NCI-H187 (cell line): ENCODE results near the gene TERT.

Experiments used
- DNase-seq, 2 experiments: peaks; one replicate each; lab custom pipeline; 2025; lab: John Stamatoyannopoulos, UW

Gene TERT

DNA sequence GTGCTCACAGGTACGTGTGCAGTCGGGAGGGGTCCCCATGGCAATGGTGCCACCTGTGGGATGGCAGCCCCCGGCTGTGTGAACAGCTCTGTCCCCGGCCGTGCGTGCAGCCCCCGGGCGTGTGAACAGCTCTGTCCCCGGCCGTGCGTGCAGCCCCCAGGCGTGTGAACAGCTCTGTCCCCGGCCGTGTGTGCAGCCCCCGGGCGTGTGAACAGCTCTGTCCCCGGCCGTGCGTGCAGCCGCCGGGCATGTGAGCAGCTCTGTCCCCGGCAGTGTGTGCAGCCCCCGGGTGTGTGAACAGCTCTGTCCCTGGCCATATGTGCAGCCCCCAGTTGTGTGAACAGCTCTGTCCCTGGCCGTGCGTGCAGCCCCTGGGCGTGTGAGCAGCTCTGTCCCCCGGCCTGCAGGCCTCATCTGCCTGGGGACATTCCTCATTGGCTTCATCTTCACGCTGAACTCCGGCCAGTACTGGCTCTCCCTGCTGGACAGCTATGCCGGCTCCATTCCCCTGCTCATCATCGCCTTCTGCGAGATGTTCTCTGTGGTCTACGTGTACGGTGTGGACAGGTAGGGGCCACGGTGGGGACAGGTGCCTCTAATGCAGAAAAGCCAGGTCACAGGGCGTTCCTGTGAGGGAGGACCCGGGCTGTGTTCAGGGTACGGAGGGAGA lies 75.6 kb downstream of the TERT start:
- DNase-seq = no peak

DNA sequence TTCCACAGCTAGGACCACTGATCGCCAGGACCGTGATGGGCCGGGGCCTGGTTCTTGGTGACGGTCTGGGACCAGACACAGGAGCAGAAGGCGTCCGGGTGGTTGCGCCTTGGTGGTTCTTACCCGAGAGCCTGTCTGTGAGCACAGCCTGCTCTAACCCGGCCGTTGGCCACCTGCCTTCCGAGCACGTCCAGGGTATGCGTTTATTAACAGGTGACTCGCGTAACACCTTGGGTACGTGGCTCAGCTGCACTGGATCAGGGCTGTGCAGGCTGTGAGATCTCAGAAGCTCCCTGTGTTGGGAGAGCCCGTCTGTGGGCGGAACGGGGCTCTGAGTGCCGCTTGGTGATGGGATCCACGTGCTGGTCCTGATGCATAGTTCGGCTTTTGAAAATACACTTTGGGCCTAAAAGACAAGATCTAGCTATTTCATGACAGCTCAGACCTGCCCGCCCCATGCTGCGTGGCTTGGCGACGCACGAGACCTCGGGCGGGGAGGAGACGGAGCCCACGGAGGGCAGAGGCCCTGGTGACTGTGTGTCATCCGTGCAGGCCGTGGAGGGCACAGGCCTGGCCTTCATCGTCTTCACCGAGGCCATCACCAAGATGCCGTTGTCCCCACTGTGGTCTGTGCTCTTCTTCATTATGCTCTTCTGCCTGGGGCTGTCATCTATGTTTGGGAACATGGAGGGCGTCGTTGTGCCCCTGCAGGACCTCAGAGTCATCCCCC lies 76.4 kb downstream of the TERT start:
- DNase-seq = no peak

DNA sequence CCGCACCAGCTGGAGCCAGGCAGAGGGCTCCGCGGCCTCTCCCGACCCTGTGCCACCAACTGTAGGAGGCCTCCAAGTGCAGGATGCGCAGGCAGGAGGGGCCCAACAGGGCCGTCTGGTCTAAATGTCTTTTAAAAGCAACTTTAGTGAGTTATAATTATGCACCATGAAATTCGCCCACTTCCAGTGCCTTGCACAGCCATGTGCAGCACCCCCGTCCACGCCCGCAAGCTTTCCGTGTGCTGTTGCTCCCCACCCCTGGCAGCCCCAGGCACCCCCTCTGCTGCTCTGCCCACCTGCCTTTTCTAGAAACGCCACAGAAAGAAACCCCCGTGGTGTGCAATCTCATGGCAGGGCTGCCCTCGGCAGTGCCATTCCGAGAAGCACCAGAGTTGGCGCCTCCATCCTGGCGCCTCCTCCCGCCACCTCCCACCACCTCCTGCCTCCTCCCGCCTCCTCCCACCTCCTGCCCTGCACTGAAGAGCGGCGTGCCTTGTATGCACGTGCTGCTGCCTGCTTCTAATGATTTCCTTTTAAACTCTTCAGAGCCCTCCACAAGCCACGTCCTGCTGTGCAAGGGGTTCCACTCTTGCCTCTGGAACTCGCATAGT lies 77.2 kb downstream of the TERT start:
- no peak for DNase-seq

DNA sequence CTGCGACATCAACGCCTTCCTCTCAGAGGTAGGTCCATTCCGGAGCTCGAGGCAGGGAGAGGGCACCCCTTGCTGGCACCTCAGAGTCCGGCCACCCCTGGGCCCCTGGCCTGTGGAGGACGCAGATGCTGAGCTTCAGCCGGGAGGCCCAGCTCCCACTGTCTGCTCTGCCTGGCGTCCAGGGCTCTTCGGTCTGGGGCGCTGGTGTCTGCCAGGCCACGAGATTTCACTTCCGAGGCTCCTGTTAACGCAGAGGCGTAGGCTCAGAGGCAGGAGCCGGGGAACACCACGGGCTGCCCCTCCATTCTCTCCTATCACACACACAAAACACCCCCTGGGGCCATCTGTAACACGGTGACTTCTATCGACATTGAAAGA lies 78.0 kb downstream of the TERT start:
- DNase-seq = no peak

DNA sequence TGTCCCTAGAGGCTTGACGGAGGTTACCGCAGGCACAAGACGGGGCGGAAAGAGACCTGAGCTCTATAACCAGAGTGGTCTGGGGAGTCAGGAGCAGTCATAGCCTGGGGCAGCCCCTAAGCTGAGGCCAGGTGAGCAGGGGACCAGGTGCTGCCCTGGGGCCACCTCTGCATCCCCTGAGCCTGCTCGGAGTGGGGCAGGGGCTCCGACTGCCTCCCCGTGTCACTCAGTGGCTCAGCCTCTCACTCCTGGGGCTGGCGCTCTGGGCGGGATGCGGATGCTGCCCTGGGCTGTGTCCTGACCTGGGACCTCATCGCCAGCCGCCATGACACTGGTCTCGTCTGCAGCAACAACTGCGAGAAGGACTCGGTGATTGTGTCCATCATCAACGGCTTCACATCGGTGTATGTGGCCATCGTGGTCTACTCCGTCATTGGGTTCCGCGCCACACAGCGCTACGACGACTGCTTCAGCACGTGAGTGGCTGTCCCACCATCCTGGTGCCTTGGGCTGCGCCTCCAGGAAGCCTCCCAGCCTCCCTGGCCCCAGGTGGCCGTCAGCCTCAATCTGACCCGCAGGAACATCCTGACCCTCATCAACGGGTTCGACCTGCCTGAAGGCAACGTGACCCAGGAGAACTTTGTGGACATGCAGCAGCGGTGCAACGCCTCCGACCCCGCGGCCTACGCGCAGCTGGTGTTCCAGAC lies 78.5 kb downstream of the TERT start:
- no peak for DNase-seq

DNA sequence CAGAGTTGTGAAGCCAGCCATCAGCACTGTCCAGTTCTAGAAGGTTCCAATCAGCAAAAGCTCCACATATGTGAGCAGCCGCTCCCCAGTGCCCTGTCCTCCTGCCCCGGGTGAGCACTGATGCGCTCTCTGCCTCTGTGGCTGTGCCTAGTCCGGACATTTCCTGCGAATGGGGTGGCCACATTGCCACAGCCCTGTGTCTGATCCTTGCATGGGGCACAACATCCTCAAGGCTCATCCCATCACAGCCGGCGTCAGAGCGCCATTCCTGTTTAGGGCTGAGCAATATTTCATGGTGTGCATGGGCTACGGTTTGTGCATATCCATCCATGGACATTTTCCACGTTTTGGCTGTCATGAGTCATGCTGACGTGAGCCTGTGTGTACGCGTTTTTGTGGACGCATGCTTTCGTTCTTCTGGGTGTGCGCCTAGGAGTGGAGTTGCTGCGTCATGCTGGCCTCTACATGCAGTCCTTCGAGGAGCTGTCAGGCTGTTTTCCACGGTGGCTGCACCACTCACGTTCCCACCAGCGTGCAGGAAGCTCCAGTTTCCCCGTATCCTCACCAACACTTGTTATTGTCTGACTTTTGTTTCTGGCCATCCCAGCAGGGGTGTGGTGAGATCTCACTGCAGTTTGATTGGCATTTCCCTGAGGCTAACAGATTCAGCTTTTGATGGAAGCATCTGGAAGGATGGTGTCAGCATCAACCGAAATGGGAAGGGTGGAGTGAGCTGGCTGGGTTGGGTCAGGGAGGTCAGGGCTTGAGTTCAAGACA lies 79.4 kb downstream of the TERT start:
- DNase-seq = no peak

DNA sequence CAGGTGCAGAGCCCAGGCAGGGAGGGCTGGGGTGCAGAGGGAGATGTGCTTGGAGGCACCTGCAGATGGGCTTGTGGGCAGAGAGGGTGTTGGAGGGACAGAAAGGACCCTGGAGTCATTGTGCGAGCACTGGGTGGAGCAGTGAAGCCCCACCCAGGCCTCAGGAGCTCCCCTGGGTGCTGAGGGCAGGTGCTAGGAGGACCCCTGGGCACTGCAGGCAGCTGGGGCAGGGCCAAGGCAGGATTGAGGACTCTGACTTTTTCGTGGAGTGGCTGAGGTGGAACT lies 80.0 kb downstream of the TERT start:
- no peak for DNase-seq

DNA sequence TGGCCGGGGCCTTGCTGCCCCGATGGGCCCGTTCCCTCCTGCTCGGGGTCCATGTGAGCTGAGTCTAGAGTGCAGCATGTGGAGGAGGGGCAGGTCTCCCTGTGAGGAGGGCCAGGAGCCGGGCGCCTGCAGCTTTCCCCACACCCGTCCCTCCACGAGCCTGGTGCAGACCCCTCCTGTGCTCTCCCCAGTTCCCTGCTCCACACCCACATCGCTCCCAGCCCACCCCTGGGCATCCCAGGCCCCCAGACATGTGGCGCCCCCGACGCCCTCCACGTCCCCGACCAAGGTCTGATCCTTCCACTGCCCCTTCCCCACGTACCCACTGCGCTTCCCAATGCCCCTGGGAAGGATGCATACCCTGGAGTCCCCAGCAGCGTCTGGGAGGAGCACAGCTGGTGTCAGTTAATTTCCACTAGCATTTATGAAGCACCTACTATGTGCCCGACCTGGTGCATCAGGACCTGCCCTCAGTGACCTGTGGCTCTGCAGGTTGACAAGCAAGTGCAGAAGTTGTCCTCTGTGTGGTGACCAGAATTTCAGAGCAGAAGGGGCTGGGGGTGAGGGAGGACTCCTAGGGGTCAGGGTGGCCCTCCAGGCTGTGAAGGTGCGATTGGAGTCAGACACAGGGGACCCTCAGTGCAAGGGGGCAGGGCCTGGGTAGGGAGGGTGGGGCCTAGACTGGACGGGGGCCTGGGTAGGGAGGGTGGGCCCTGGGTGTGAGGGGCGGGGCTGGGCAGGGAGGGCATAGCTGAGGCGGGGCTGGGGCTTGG lies 80.5 kb downstream of the TERT start:
- no peak for DNase-seq

DNA sequence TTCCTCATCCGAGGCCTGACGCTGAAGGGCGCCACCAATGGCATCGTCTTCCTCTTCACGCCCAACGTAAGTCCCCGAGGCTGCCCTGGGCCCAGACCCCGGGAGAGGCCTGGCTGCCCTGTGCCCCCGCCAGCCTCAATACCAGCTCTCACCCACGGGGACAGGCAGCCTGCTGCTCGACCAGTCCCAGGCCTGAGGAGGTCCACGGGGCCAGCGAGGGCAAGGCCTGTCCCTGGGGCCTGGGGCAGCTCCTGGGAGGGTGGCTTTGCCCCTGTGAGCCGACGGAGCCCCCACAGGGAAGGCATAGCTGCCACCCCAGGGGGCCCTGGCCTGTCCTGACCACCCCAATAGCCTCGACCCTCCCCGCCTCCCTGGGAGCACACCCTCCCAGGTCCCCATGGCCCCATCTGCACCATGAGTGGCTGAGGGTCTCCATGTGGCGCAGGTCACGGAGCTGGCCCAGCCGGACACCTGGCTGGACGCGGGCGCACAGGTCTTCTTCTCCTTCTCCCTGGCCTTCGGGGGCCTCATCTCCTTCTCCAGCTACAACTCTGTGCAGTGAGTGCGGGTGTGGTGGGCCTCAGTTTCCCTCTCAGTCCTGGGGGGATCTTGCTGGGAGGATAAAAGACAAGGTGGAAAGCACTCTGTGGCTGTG lies 81.2 kb downstream of the TERT start:
- DNase-seq = no peak

DNA sequence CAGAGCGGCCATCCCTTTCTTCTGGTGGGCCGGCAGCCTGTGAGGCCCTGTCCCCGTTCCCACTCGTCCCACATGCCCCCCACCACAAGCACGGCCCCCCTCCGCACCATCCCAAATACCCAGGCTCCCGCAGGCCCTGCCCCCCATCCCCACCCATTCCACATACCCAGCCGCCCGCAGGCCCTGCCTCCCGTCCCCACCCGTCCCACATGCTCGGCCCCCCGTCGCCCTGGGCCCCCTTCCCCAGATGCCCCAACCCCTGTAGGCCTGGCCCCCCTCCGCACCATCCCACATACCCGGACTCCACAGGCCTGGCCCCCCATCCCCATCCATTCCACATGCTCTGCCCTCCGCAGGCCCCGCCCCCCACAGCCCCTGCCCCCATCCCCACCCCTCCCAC lies 82.0 kb downstream of the TERT start:
- DNase-seq = no peak

DNA sequence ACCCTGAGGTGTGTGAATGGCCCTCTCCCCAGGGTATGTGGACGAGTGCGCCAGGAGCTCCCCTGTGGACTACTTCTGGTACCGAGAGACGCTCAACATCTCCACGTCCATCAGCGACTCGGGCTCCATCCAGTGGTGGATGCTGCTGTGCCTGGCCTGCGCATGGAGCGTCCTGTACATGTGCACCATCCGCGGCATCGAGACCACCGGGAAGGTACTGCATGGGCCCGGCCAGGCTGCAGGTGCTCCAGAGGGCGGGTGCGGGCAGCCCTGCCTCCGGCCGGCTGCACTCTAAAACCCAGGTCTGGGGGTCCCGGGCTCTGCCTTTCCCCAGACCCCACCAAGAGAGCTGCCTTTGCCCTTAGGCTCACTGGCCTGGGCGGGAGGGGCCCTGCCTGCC lies 82.6 kb downstream of the TERT start:
- no peak for DNase-seq

DNA sequence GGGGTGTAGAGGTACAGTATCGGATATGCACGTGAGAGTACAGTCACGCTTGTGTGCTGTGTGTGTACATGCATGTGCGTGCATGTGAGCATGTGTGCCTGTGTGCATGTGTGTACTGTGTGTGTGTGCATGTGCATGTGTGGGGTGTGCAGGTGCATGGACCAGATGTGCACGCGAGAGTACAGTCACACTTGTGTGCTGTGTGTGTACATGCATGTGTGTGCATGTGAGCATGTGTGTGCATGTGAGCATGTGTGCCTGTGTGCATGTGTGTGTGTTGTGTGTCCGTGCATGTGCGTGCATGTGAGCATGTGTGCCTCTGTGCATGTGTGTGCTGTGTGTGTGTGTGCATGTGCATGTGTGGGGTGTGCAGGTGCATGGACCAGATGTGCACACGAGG lies 83.2 kb downstream of the TERT start:
- DNase-seq = no peak

DNA sequence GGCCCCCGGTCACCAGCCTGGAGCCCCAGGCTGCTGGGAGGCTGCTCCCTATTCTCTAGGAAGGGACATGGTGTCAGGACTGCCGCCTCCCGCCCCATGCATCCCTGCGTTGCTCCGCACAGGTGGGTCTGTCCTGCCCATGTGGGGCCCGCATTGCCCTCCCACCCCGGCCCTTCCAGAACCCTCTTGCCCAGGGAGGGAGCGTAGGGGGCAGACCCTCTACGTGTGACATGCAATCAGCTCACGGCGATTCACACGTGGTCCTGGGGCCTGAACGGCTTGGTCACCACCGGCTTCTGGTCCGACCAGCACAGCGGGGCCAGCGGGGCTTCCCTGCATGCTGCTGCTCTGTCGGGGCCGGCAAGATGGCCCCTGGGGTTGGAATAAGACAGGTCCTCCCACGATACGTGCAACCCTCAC lies 84.0 kb downstream of the TERT start:
- no peak for DNase-seq

DNA sequence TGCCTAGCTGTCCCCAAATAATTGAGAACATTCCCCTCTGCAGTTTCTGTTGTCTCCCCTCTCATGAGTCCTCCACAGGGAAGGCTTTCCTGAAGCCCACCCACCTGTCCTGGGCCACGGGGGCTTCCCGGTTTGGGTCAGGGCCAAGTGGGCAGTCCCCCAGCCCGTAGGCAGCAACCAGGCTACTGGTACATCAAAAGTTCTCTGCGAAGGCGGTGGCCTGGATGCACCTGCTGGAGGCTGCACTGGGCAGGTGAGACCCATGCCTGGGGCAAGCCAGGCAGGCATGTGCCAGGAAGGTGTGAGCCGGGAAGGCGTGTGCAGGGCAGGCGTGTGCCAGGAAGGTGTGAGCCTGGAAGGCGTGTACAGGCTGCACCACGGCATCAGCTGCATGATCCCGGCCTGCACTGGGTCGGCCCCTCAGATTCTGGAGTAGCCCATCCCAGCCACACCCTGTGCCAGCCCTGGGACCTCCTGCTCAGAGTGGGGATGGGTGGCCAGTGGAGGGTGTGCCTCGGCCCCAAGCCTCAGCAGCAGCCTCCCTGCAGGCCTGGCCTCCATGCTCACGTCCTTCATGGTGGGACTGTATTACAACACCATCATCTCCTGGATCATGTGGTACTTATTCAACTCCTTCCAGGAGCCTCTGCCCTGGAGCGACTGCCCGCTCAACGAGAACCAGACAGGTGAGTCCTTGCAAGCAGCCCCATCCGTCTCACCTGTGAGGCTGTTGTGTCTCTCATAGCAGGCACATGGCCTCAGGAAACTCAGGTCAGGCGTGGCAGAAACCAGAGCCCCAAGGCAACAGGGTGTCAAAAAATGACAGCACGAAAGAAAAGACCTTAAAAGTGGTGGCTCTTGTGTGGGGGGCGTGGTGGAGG lies 84.7 kb downstream of the TERT start:
- no peak for DNase-seq

DNA sequence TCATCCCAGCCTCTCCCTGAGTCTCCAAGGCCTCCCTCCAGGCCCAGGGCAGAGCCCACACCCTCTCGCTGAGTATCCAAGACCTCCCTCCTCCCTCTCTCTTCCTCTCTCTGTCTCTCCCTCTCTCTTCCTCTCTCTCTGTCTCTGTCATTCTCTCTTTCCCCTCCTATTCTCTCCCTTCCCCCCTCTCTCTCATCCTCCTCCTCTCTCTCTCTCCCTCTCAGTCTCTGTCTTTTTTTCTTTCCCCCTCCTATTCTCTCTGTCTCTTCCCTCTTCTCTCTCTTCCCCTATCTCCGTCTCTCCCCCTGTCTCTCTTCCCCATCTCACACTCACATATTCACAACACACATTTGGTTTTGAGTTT lies 85.4 kb downstream of the TERT start:
- peak in 1 of 2 experiments; percentile 36 for DNase-seq

DNA sequence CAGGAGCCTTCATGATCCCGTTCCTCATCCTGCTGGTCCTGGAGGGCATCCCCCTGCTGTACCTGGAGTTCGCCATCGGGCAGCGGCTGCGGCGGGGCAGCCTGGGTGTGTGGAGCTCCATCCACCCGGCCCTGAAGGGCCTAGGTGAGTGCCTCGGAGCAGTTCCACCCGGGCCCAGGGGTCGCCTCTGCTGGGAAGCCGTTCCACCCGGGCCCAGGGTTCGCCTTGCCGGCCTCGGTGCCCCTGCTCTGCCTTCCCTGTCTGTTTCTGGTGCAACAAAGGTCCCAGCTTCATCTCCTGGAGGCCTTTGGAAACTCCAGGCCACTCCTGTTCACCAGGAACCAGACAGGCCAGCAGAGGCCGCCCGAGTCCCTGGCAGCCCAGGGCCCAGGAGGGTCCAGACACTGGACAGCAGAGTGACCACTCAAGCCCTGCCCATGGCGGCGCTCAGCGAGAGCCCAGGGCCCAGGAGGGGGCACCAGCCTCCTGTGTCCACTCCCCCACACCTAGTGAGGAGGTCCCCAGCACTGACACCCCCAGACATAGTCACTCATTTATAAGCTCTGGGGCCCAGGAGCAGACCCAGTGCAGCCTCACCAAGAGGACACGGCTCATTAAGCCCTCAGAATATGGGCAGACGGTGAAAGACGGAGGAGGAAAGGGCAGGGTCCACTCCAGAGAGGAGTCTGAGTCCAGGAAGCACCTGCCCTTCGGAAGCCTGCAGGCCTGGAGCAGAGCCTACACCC lies 86.0 kb downstream of the TERT start:
- no peak for DNase-seq

DNA sequence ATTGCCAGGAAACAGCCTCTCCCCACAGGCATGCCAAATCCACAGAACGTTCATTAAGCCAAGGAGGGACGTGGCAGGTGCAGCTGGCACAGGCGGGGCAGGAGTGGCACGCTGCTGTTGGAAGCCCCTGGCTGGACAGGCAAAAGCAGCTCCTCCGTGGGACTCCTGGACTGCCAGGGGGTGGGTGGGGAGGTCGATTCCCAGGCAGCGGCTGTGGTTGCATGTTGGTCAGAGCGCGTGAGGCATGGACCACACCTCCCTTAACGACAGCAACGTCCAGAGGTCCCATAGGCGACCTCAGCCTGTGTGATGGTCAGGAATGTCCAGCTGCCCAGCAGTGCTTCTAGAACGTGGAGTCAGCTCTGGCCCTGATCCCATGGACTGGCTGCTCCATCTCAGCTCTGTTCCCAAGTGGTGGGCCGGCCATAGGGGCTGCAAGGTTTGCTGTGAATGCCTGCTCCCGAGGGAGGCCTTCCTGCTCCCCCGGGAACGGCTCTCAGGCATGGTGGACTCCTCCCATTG lies 86.6 kb downstream of the TERT start:
- no peak for DNase-seq

DNA sequence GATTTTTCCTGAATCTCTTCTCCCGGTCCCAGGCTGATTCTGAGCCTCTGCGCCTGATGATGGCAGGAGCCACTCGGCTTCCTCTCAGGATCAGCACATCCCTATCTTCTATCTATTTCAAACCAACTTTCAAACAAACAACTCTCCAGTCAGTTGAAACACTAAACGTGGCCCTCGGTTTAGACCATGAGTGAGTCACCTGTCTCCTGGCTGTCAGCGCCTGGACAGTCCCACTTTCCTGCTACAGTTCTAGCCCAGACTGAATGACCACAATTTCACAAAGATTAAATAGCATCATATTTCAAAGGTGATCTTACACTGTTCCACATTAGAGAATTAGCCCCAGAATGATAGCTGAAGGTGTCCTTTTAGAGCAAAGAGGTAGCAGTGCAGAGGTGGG lies 87.3 kb downstream of the TERT start:
- no peak for DNase-seq
